ENCODE measurements around the gene NCAPG2. TPM values are rescaled to one million over a fixed set of nuclear protein-coding genes. Genes with fewer than 3 reads are reported as not detected.

Gene NCAPG2
- total and polyA plus RNA-seq, 2 of the 13 experiments (the other 11 are each of a cell fraction or from before 2014, with no cell fraction given): 15.1 to 30.7 TPM

- no peak for TF ChIP-seq ZBTB49 (CRISPR knock-in tag; IDR thresholded peaks at IDR 0.05; ENCODE audit: borderline replicate concordance)
- no peak; the same call in 1 of the 2 replicates for TF ChIP-seq MIER3 (CRISPR knock-in tag; IDR thresholded peaks at IDR 0.05; ENCODE audit: borderline replicate concordance)
- TF ChIP-seq ZNF326 (CRISPR knock-in tag; IDR thresholded peaks at IDR 0.05; ENCODE audit: borderline replicate concordance): no peak
- peak; percentile 49 for TF ChIP-seq NR2F6 (IDR thresholded peaks at IDR 0.05)
- peak; percentile 52 for TF ChIP-seq NR2F6 (CRISPR knock-in tag; IDR thresholded peaks at IDR 0.05)
- TF ChIP-seq ZBTB25 (CRISPR knock-in tag; IDR thresholded peaks at IDR 0.05): peak; percentile 11; the same call in 1 of the 2 replicates
- TF ChIP-seq HDAC1 (CRISPR knock-in tag; IDR thresholded peaks at IDR 0.05): peak; percentile 82
- TF ChIP-seq KAT8 (CRISPR knock-in tag; IDR thresholded peaks at IDR 0.05): peak; percentile 60
- 0 out of 2 replicates have a peak, but pooled peaks have one; percentile 56 for TF ChIP-seq ZKSCAN5 (CRISPR knock-in tag; IDR thresholded peaks at IDR 0.05)
- no peak for TF ChIP-seq NFYC (CRISPR knock-in tag; IDR thresholded peaks at IDR 0.05)
- no peak for TF ChIP-seq TAF1 (CRISPR knock-in tag; IDR thresholded peaks at IDR 0.05)
- TF ChIP-seq CERS6 (CRISPR knock-in tag; IDR thresholded peaks at IDR 0.05): no peak
- TF ChIP-seq ZNF333 (CRISPR knock-in tag; IDR thresholded peaks at IDR 0.05; ENCODE audit: borderline replicate concordance): no peak
- TF ChIP-seq ZNF670 (CRISPR knock-in tag; IDR thresholded peaks at IDR 0.05; ENCODE audit: borderline replicate concordance): 0 out of 2 replicates have a peak, but pooled peaks have one; percentile 56
- TF ChIP-seq TSC22D2 (CRISPR knock-in tag; IDR thresholded peaks at IDR 0.05; ENCODE audit: borderline replicate concordance): no peak
- no peak for TF ChIP-seq ZNF432 (CRISPR knock-in tag; IDR thresholded peaks at IDR 0.05; ENCODE audit: borderline replicate concordance)
- TF ChIP-seq THAP7 (CRISPR knock-in tag; IDR thresholded peaks at IDR 0.05): no peak
- peak; percentile 53; the same call in 1 of the 2 replicates for TF ChIP-seq NFIC (IDR thresholded peaks at IDR 0.05; ENCODE audit: low read length)
- peak; percentile 14; the same call in 1 of the 2 replicates for TF ChIP-seq SP5 (CRISPR knock-in tag; IDR thresholded peaks at IDR 0.05; ENCODE audit: borderline replicate concordance, low read depth)
- TF ChIP-seq KDM6A (CRISPR knock-in tag; IDR thresholded peaks at IDR 0.05; ENCODE audit: low read depth): peak; percentile 67; the same call in 1 of the 2 replicates
- TF ChIP-seq POGZ (CRISPR knock-in tag; IDR thresholded peaks at IDR 0.05): peak; percentile 51; the same call in 1 of the 2 replicates
- TF ChIP-seq THAP11 (CRISPR knock-in tag; IDR thresholded peaks at IDR 0.05): peak; percentile 21; the same call in 1 of the 2 replicates
- no peak for TF ChIP-seq REPIN1 (CRISPR knock-in tag; IDR thresholded peaks at IDR 0.05; ENCODE audit: borderline replicate concordance, low read depth)
- no peak for TF ChIP-seq SOX6 (IDR thresholded peaks at IDR 0.05)
- peak; percentile 90 for TF ChIP-seq SOX6 (CRISPR knock-in tag; IDR thresholded peaks at IDR 0.05)
- no peak for TF ChIP-seq RAD51 (IDR thresholded peaks at IDR 0.05; ENCODE audit: borderline replicate concordance)
Measured at GRCh38 chr7:158581440-158582088, 123.0 kb downstream of the NCAPG2 start (continued).

Data from HepG2 (cell line).